ENCODE results near the gene XK.

DNA sequence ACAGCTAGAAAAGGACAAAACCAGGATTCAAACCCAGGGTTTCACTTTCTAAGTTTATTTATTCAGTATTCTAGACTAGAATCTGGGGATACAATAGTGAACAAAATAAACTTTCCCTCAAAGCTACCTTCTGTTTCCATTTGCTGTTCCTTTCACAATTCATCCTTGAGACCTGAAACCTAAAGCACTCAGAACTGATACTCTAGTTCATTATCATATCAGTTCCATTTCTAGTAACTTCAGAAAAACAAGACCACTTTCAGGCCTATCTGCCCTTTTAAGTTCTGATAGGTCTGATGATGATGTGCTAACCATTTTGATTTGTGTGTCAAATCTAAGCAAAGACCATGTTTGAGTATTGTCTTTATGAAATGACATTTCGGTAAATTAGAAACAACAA, 7.8 kb upstream of the XK start:
- TF ChIP-seq, protein P1, sequence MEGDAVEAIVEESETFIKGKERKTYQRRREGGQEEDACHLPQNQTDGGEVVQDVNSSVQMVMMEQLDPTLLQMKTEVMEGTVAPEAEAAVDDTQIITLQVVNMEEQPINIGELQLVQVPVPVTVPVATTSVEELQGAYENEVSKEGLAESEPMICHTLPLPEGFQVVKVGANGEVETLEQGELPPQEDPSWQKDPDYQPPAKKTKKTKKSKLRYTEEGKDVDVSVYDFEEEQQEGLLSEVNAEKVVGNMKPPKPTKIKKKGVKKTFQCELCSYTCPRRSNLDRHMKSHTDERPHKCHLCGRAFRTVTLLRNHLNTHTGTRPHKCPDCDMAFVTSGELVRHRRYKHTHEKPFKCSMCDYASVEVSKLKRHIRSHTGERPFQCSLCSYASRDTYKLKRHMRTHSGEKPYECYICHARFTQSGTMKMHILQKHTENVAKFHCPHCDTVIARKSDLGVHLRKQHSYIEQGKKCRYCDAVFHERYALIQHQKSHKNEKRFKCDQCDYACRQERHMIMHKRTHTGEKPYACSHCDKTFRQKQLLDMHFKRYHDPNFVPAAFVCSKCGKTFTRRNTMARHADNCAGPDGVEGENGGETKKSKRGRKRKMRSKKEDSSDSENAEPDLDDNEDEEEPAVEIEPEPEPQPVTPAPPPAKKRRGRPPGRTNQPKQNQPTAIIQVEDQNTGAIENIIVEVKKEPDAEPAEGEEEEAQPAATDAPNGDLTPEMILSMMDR (conservative IDR thresholded peaks at IDR 0.05; ENCODE audit: low read length) = no peak
- TF ChIP-seq EZH2phosphoT487 (IDR thresholded peaks at IDR 0.05; ENCODE audit: borderline replicate concordance) = no peak

Data from Loucy (cell line).